CD4-positive, alpha-beta T cell treated with Interleukin-10 for 1 hour (primary cell): ENCODE data around the gene MAPRE2.

Source experiments
- DNase-seq: peaks from one replicate; pipeline ENCODE4 v3.0.0-alpha.2; 2020

Gene MAPRE2

DNA sequence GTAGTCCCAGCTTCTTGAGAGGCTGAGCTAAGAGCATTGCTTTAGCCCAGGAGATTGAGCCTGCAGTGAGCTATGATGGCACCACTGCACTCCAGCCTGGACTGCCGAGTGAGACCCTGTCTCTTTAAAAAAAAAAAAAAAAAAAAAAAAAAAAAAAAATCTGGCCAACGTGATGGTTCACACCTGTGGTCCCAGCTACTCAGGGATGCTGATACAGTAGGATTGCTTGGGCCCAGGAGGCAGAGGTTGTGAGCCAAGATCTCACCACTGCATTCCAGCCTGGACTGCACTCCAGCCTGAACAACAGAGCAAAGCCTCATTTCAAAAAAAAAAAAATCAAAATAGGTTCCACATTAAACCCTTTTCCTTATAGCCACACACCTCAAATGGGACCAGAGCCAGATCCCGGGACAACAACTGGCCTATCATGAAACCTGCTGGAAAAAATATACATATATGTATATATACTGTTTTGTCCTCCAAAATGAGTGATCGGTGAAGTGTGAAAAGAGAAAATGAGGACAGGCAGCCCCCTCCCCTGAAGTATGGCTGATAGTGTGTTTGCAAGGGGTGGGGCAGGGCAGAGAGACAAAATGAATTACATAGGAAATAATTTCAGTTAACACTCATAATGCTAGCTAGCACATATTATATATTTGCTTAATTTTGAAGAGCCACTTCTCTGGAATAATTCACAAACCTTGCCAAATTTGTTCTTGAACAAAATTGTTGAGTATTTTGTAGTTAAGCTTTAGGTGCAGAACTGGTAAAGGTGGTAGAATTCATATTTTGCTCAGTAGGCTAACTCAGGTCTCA, 22.9 kb downstream of the MAPRE2 start:
- no peak for DNase-seq

DNA sequence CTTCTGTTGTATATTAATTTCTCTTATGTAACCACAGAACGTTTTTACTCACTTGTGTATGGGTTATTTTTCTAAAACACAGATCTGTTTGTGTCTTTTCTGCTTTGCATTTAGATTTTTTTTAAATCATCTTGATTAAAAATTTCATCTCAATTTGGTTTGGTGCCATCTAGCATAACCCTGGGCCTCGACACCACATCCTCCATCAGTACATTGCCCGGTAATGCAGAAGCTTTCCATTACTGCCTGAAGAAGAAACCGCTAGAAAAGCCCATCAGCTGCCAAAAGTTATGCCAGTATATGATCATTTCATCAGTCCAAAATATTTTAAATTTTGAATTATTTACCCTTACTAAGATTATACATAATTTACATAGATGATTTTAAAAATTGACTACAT, 26.2 kb downstream of the MAPRE2 start:
- DNase-seq: no peak

DNA sequence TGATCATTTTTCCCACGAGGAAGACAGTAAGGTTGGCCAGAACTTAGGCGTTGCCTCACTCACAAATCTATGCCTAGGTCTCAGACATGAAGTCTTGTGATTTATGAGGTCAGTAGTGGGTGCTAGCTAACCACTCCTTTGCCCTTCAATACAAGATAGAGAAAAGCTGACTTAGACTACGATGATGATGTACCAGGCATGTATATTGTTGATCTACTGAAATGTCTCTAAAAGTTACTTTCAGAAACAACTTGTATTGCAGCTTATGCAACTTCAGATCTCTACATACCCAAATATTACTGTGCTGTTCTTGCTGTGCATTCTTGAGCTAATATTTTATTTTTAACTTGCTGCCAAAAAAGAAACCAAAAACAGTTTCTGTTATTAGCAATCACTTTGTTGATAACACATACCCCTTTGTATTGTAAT, 30.6 kb downstream of the MAPRE2 start:
- no peak for DNase-seq

DNA sequence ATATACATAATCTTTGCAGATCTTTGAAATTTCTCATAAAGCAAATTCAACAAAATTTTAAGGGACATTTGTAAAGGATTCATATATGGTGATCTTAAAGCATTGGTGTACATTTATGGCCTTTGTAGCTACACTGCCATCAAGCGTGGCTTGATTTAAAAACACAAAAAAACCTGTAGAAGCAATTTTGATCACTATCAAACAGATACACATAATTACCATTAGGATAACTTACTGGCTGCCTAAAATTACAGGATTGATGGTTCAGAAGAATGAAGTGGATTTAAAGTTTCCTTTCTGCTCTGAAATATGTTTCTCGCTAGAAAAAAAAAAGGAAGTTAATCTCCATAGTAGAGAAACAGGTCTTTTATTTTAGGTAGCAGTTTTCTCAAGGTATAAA, 31.4 kb downstream of the MAPRE2 start:
- no peak for DNase-seq

DNA sequence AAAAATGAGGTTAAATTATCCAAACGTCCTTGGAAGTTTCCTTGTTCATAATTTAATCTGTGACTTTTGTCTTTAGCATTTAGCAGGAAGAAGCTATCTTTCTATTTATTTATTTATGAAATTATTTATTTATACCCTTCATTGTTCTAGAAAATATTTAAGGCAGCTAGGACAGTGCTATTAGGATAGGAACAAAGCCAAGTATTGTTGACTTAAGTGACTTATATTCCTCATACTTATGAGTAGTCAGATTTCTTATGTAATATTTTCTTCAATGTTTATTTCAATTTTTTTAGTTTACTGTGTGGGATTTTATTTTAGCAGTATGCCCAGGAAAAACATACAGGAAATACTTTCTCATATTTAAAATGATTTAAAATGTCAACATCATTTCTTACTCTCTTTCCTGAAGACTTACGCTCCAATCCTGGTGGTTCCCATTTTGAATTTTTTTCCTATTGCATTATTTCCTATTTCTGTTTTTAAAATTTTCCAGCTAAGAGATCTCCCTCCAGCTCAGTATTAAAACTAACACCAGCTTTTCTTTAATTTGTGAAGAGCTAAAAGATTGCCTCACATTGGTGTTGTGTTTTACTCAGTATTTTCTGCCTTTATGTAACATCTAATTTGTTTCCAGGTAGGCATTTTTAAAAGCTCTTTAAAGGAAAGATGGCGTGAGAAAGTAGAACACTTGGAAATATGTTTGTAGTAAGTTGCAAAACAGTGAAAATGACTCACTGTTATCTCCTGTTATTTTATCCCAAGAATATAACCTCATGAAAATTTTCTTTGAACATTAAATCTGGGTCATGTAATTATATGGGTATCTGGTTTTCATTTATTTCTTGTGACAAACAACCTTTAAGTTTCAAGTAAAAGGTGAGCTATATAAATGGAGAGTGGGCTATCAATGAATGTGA, 32.2 kb downstream of the MAPRE2 start:
- DNase-seq: no peak

DNA sequence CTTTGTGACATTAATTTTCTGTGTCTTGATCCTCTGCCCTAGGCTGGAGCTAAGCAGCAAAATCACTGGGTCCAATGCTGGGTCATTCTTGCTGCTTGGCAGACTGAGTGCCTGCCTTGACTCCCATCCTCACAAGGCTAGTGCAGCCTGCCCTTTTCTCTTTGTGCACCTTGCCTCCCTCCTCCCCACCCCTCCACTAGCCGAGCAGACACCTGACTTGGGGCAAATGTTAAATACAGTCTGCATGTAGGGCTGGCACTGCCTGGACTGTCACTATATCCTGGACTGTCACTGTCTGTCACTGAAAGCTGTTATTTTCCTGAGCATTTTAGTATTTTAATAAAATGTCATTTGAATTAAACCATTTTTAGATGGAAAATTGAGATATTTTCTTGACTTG, 33.4 kb downstream of the MAPRE2 start:
- no peak for DNase-seq

DNA sequence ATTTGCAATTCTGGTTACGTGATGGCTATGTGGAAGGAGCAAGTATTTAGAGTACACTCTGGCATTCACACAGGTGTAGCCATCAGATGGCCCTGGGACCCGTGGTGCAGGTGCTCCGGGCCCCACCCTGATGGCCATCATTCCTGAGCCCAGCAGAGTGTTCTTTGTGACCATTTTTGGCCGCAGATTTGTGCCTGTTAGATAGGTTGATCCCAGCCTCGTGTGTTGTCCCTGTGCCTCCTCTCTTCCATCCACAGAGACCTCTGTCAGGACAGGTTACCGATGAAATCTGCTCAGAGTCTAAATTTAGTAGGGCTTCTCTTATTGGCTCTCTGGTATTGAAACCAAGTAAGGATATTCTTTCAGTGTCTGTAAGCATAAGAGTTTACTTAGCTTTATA, 33.9 kb downstream of the MAPRE2 start:
- no peak for DNase-seq

DNA sequence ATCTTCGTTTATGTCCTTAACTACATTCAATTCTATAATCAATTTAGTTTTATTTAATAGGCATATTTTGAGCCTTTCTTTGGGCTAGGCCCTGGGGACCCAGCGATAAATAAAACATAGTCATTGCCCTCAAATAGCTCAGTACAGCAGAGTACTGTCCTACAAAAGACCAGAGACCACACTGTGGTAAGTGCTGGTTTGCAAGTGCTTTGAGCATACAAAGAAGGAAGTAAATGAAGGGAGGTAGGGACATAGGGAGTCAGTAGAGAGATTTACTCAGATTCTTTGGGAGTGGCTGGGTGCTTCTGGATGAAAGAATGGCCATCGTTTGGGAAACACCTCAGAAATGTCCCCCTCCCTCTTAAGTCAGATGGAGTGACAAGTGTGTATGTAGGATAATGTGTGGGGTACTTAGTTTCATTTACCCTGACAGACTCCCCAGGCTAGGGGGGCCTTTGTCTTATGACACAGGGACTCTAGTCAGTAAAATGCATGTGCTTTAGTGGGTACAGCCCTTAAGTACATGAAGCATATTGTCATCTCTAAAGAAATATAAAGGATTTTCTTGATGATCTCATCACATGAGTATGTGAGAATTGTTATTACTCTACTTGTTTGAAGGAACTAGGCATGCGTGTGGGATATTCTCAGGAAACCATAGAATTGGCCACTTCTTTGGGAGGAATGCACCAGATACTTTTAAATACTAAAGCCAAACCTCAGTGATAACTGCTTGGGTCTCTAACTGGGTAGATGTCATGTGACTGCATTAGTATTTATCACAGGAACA, 35.1 kb downstream of the MAPRE2 start:
- DNase-seq: no peak

DNA sequence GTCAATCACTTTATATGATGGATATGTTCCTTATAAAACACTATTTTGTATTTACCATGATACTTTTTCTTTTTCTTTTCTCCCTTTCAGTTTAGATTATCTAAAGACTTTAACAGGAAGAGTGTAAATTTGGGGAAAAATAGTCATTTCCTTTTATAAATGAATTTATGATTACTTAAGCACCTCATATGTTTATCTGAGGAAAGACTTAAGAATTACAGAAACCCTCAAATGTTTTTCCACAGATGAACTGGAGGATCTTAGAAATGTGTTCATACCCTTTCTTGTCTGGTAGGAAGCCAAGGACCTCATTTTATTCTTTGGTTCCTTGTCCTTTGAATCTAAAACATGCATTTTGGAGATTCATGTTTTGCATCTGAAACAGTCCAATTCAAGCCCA, 36.7 kb downstream of the MAPRE2 start:
- no peak for DNase-seq

DNA sequence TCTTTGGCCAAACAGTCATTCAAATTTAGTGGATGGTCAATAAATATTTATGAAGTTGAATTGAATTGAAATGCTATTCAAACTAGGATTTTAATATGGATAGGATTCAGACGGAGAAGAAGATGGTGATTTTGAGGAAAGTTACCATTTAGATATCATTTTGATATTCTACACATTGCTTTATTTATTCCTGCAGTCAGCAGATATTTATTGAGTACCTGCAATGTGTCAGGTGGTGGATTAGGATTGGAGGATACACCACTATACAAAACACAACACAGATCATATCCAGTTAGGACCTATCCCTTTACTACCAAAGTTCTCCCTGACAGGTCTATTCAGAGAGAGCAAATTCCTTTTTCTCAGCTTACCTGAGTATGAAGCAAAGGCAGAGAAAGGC, 38.8 kb downstream of the MAPRE2 start:
- no peak for DNase-seq

DNA sequence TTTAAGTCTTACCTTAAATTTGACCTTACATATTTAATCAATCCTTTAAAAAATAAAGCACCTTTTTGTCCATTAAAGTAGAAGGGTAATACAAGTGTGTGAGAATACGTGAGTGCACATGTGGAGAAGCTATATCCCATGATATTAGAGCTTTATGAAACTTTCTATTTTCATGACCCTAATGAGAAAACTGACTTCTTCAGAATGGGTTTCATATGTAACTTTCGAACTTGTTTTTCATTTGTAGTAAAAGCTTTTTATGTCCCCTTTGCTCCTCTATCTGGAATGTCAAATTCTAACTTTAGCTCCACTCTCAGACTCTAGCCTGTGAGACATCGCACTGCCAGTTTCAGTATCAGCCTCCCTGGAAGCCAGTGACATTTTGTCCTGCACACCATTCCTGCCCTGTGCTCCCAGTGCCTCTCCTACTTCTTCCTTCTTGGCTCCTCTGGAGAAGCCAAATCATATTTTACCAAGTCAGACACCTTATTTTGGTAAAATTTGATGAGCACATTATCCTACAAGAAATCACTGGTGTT, 42.0 kb downstream of the MAPRE2 start:
- DNase-seq: no peak

DNA sequence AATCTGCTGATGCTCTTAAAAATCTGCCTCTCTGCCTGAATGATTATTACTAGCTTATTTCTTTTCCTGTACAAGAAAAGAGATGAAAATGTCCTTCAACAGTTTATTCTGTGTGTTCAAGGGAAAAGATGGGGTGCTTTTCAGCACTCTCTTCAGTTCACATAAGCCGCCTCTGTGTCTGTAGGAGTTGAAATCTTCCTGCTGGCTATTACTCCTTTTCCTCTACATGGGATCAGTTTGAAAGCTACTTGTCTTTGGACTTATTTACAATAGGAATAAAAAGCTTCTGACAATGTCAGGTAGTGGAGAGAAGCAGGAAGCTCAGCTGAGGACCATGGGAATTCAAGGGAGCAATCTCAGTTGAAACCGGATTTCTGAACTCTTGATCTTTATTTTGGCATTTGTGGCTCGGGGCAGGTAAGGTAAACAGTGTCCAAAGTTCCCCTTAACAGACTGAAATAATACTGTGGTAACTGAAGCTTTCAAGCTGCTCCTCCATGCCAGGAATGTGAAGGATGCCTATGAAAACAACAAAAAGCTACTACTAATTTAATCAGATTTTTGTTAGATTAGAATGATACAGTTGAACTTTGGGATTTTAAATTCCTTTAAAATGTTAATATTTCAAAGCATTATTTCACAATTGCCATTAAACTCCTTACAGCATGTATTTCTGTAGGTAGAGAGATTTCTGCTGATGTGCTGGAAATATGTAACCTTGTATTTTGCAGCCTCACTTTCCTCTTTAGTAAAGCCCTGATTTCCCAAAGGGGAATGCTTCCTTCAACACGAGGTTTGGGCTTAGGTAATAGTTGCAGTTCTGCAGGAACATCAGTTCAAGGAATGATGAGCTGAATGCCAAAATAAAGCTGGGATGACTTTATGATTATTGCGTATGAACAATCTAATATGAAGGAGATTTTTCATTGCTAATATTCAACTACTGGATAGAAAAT, 43.6 kb downstream of the MAPRE2 start:
- DNase-seq: no peak

DNA sequence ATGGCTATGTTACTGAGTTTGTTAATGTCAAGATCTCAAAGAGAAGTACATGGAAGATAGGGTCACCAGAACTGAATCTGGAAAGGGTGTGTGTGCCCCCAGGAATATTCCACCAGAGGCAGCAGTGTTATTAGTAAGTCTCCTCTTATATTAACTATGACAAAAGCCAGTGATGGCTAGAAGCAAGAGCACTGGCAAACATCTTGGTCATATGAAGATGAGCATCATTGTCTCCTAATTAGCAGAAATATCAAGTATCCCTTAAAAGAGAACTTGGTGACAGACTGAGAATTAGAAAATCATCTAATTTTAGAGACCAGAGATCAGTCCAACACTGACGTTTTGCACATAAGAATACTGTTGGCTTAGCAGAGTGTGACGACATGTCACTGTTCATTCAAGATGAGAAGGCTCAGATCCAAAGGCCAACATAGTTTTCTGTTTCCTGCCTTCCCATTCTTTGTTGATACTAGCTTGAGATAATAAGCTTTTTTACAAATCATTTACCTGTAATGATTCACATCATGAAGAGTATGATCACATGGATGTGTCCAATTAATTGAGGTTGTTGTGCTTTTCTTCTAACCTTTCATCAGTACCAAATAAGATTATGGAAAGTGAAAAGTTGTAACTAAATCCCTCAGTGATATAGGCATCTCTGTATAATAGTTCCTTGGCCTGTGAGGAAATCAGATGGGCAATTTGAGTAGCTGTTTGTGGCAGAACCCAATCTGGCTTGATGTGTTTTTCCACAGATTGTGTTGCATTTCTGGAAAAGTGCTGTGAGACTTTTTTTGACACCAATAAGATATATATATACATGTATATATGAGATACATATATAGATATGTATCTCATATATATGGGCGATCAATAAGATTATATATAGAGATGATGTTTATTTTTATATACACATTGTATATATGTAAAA, 44.5 kb downstream of the MAPRE2 start:
- no peak for DNase-seq

DNA sequence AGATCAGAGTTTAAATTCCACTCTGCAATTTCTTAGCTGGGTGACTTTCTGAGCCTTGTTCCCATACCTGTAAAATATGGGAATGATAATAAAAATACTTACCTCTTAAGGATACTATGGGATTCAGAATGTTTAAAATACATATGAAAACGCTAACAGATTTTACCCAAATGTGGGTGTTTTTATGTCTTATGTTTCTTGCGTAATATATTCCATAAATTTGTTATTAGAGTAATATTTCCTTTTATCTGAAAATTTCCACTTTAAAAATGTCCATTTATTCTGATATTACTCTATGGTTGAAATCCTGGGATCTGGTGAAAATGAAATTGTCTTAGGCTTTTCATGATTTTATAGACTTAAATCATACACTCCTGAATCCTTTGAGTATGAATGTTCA, 45.5 kb downstream of the MAPRE2 start:
- no peak for DNase-seq

DNA sequence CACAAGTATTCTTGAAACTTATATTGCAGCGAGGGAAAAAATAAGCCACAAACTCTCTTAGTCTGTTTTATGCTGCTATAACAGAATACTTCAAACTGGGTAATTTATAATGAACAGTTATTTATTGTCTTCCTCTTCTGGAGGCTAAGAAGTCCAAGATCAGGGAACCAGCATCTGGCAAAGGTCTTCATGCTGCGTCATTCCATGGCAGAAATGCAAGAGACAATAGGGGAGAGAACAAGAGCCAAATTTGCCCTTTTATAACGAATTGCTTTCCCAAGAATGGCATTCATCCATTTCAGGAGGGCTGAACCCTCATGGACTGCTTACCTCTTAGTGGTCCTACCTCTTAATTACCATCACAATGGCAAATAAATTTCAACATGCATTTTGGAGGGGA, 46.5 kb downstream of the MAPRE2 start:
- no peak for DNase-seq

DNA sequence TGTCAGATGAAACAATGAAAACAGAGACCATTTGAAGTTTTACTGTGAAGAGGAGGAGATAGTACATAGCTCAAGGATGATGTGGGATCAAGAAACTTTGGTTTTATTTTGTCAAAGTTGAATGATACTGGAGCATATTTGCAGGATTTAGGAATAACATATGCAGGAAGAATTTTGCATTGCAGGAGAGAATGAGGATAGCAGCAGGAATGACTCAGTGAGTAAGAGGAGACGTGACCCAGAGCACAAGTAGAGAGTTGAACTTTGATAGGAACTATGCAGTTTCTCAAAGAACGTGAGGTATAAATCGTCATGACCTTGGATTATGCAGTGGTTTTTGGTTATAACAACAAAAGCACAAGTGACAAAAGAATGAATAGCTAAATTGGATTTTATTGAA, 47.7 kb downstream of the MAPRE2 start:
- no peak for DNase-seq

DNA sequence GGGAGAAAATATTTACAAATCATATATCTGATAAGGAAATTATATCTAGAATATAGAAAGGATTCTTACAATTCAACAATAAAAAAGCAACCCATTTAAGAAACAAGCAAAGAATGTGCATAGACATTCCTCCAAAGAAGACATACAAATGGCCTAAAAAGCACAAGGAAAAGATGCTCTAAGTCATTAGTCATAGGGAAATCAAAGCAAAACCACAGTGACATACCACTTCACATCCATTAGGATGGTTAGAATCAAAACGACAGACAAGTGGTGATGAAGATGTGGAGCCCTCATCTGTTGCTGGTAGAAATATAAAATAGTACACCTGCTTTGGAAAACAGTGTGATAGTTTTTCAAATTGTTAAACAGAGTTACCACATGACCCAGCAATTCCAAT, 48.2 kb downstream of the MAPRE2 start:
- DNase-seq: no peak

DNA sequence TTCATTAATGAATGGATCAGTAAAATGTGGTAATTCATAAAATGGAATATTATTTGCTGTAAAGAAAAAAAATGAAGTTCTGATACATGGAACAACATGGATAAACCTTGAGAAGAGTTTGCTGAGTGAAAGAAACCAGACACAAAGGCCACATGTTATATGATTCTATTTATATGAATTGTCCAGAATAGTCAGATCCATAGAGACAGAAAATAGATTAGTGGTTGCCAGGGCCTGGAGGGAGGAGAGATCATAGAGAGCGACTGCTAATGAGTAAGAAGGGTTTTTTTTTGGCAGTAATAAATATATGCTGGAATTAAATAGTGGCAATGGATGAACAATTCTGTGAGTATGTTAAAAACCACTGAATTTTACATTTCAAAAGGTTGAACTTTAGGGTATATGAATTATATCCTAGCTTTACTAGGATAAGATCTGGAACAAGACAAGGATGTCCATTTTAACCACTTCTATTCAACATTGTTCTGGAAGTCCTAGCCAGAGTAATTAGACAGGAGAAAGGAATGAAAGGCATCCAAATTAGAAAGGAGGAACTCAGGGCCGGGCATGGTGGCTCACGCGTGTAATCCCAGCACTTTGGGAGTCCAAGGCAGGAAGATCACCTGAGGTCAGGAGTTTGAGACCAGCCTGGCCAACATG, 48.8 kb downstream of the MAPRE2 start:
- DNase-seq: no peak

DNA sequence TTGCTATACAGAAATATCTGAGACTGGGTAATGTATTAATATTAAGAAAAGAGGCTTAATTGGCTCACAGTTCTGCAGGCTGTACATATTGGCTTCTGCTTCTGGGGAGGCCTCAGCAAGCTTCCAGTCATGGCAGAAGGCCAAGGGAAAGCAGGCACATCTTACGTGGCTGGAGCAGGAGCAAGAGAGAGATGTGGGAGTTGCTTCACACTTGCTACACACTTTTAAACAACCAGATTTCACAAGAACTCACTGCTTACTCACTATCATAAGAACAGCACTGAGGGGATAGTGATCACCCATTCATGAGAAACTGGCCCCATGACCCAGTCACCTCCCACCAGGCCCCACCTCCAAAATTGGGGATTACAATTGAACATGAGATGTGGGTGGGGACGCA, 50.6 kb downstream of the MAPRE2 start:
- DNase-seq: no peak
